ENCODE results near the gene NLGN1. TPM values are rescaled to one million over a fixed set of nuclear protein-coding genes. Genes with fewer than 3 reads are reported as not detected.

Gene NLGN1
- total RNA-seq, 1 experiment from 2014 or later, result not detected

GRCh38 chr3:173800154-173800553 lies 402.6 kb downstream of the NLGN1 start:
- Mint-ChIP-seq H3K4me1 (ENCODE audit: insufficient read depth, unreplicated experiment) (no peaks in the 10 kb centered on the region), H3K4me3 (ENCODE audit: unreplicated experiment) (no peak overlapping the region), H3K27me3 (ENCODE audit: insufficient read depth, unreplicated experiment) (no peaks in the 10 kb centered on the region), H3K9me3 (ENCODE audit: unreplicated experiment) (no peaks in the 10 kb centered on the region), H3K36me3 (ENCODE audit: insufficient read depth, unreplicated experiment) (no peaks in the 10 kb centered on the region), H3K27ac (ENCODE audit: low read depth, unreplicated experiment) (no peak overlapping the region)
- intact Hi-C loops (cut with micrococcal nuclease), result no loop called here
- no peak for DNase-seq (ENCODE audit: unreplicated experiment)
- no TSS peak for BruUV-seq (replicated peaks)
- POLR2A ChIA-PET, result no interaction called here
- TF ChIP-seq CTCF (IDR thresholded peaks at IDR 0.05; ENCODE audit: unreplicated experiment), result no peak
- CTCF ChIA-PET, result no interaction called here

- intact Hi-C loops (cut with micrococcal nuclease), result no loop called here
- TF ChIP-seq CTCF (IDR thresholded peaks at IDR 0.05; ENCODE audit: unreplicated experiment), result no peak
- ChIA-PET POLR2A (no interaction called here), CTCF (no interaction called here)
- H3K36me3 Mint-ChIP-seq (ENCODE audit: insufficient read depth, unreplicated experiment), result no peaks in the 10 kb centered on the region
- H3K27ac Mint-ChIP-seq (ENCODE audit: low read depth, unreplicated experiment), result no peak overlapping the region
- H3K27me3 Mint-ChIP-seq (ENCODE audit: insufficient read depth, unreplicated experiment), result no peaks in the 10 kb centered on the region
- no TSS peak for BruUV-seq (replicated peaks)
- no peaks in the 10 kb centered on the region for H3K4me1 Mint-ChIP-seq (ENCODE audit: insufficient read depth, unreplicated experiment)
- DNase-seq (ENCODE audit: unreplicated experiment), result no peak
- H3K4me3 Mint-ChIP-seq (ENCODE audit: unreplicated experiment), result no peak overlapping the region
- H3K9me3 Mint-ChIP-seq (ENCODE audit: unreplicated experiment), result no peaks in the 10 kb centered on the region
Observed at GRCh38 chr3:173814809-173815208, 417.3 kb downstream of the NLGN1 start.

- ChIA-PET CTCF (interaction anchor here (0.6 kb wide), 1 partner anchor 15 kb away, joined by 5 read pairs; no protein-coding TSS in a partner anchor), POLR2A (interaction anchor here (0.6 kb wide), 1 partner anchor 76 kb away, joined by 3 read pairs; no protein-coding TSS in a partner anchor)
- H3K9me3 Mint-ChIP-seq (ENCODE audit: unreplicated experiment), result no peaks in the 10 kb centered on the region
- no peak for TF ChIP-seq CTCF (IDR thresholded peaks at IDR 0.05; ENCODE audit: unreplicated experiment)
- BruUV-seq (replicated peaks), result no TSS peak
- intact Hi-C loops (cut with micrococcal nuclease), result no loop called here
- no peaks in the 10 kb centered on the region for H3K4me1 Mint-ChIP-seq (ENCODE audit: insufficient read depth, unreplicated experiment)
- H3K36me3 Mint-ChIP-seq (ENCODE audit: insufficient read depth, unreplicated experiment), result no peaks in the 10 kb centered on the region
- no peak for DNase-seq (ENCODE audit: unreplicated experiment)
- H3K4me3 Mint-ChIP-seq (ENCODE audit: unreplicated experiment), result no peak overlapping the region
- H3K27ac Mint-ChIP-seq (ENCODE audit: low read depth, unreplicated experiment), result no peak overlapping the region
- no peaks in the 10 kb centered on the region for H3K27me3 Mint-ChIP-seq (ENCODE audit: insufficient read depth, unreplicated experiment)
Observed at GRCh38 chr3:173819368-173819767, 421.8 kb downstream of the NLGN1 start.

- H3K4me3 Mint-ChIP-seq (ENCODE audit: unreplicated experiment), result no peak overlapping the region
- no TSS peak for BruUV-seq (replicated peaks)
- CTCF ChIA-PET, result no interaction called here
- DNase-seq (ENCODE audit: unreplicated experiment), result no peak
- intact Hi-C loops (cut with micrococcal nuclease), result no loop called here
- no peak overlapping the region for H3K27ac Mint-ChIP-seq (ENCODE audit: low read depth, unreplicated experiment)
- no peaks in the 10 kb centered on the region for H3K36me3 Mint-ChIP-seq (ENCODE audit: insufficient read depth, unreplicated experiment)
- H3K4me1 Mint-ChIP-seq (ENCODE audit: insufficient read depth, unreplicated experiment), result peaks cover 6% of the 10 kb centered on the region
- H3K27me3 Mint-ChIP-seq (ENCODE audit: insufficient read depth, unreplicated experiment), result peaks cover 7% of the 10 kb centered on the region
- TF ChIP-seq CTCF (IDR thresholded peaks at IDR 0.05; ENCODE audit: unreplicated experiment), result no peak
- POLR2A ChIA-PET, result no interaction called here
- H3K9me3 Mint-ChIP-seq (ENCODE audit: unreplicated experiment), result no peaks in the 10 kb centered on the region
Observed at GRCh38 chr3:173823911-173824460, 426.4 kb downstream of the NLGN1 start.

All from MCF 10A (cell line).